Stimulated activated CD4-positive, alpha-beta T cell treated with anti-CD3 and anti-CD28 coated beads, Interleukin-1b, Interleukin-23, amount 100 ng/mL, for 4 hours (primary cell): ENCODE results near the gene KDM4C.
"Not testable (repeated sequence)": the region's sequence is repeated elsewhere in the genome, so short reads cannot be mapped to it uniquely, and the experiment has no call there.

Experiments
- DNase-seq, 2 donors: peaks; one replicate each; pipeline ENCODE4 v3.0.0-alpha.2; 2020; ENCODE audit warnings: low read depth in 2 of 2

Gene KDM4C

GRCh38 chr9:6975198-6975597 lies 217.4 kb downstream of the KDM4C start:
- DNase-seq, result no peak

GRCh38 chr9:6977761-6978160 lies 220.0 kb downstream of the KDM4C start:
- DNase-seq, result no peak

GRCh38 chr9:6978591-6978990 lies 220.8 kb downstream of the KDM4C start:
- no peak for DNase-seq

- no peak for DNase-seq
These were observed 227.3 kb downstream of the KDM4C start for GRCh38 chr9:6984941-6985578.

GRCh38 chr9:6986141-6986815 lies 228.5 kb downstream of the KDM4C start:
- DNase-seq, result no peak

- DNase-seq, result no peak
These were observed 229.6 kb downstream of the KDM4C start for GRCh38 chr9:6987381-6987780.

GRCh38 chr9:6991418-6991817 lies 233.6 kb downstream of the KDM4C start:
- no peak for DNase-seq

GRCh38 chr9:6996061-6996854 lies 238.5 kb downstream of the KDM4C start:
- DNase-seq, result no peak

- no peak for DNase-seq
These were observed 239.6 kb downstream of the KDM4C start for GRCh38 chr9:6997330-6997729.

- no peak for DNase-seq
These were observed 242.0 kb downstream of the KDM4C start for GRCh38 chr9:6999794-7000193.

GRCh38 chr9:7001571-7001970 lies 243.8 kb downstream of the KDM4C start:
- DNase-seq, result no peak

GRCh38 chr9:7003861-7004260 lies 246.1 kb downstream of the KDM4C start:
- DNase-seq, result no peak

GRCh38 chr9:7006417-7006816 lies 248.6 kb downstream of the KDM4C start:
- no peak for DNase-seq

- DNase-seq, result no peak
These were observed 250.6 kb downstream of the KDM4C start for GRCh38 chr9:7008411-7008810.

GRCh38 chr9:7009065-7009464 lies 251.3 kb downstream of the KDM4C start:
- no peak for DNase-seq

- DNase-seq, result no peak
These were observed 253.8 kb downstream of the KDM4C start for GRCh38 chr9:7011395-7012067.

GRCh38 chr9:7027996-7028395 lies 270.2 kb downstream of the KDM4C start:
- no peak for DNase-seq

- DNase-seq, result no peak
These were observed 270.8 kb downstream of the KDM4C start for GRCh38 chr9:7028591-7028990.

- not testable (repeated sequence) for DNase-seq
These were observed 273.2 kb downstream of the KDM4C start for GRCh38 chr9:7030943-7031342.

GRCh38 chr9:7033076-7034045 lies 275.6 kb downstream of the KDM4C start:
- DNase-seq, result no peak

- DNase-seq, result no peak
These were observed 279.4 kb downstream of the KDM4C start for GRCh38 chr9:7037176-7037575.
